Renal pelvis (tissue), 4 donors: Measurements from ENCODE around the gene ADAM15. TPM values are rescaled to one million over a fixed set of nuclear protein-coding genes. Genes with fewer than 3 reads are reported as not detected.
A peak's percentile ranks its signal among the peaks of the same experiment; 100 is the strongest.

Experiments
- DNase-seq: peaks from one replicate; pipeline ENCODE4 v3.0.0-alpha.2; 2013
- polyA plus RNA-seq, 3 donors: library from polyadenylated mRNA; unstranded; fragments of 120-200 nt; gene quantifications; one replicate each; pipeline ENCODE4 v1.2.1, GENCODE V29; 2013; ENCODE audit not compliant: insufficient read length in 3 of 3

The ADAM15 gene
- polyA plus RNA-seq, 3 donors, result 57.5 to 62.8 (median 58.0) TPM

DNA sequence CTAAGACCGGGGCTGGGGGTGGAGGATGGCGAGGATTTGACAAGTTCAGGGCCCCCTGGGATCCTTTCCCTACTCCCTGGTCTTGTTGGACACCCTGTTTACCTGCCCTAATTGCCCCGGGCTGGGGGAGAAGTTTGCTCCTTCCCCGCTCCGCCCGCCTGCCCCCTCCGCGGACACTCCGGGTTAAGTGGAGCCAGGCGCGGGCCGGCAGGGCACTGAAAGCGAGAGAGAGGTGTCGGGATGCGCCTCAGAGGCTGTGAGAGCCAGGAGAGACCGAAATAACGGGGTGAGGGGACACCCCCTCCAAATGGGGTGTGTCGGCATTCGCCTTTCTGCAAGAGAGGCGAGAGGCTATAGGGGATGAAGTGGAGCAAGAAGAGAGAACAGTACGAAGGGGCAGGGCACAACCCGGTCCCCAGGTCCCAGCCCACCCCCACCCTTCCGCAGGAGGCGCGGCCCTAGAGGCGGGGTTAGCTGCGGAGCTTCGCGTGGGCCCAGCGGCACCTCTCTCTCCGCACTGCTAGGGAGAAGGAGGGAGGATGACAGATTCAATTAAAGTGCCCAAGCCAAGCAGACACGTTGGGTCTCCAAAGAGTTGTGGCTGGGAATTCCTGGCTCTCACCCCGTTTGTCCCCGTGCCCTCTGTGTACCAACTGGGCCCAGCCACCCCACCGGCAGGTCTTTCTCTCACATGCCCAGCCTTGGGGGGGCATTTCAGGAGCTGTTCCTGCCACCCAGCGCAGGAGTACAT, 31.4 kb downstream of the ADAM15 start:
- no peak for DNase-seq

DNA sequence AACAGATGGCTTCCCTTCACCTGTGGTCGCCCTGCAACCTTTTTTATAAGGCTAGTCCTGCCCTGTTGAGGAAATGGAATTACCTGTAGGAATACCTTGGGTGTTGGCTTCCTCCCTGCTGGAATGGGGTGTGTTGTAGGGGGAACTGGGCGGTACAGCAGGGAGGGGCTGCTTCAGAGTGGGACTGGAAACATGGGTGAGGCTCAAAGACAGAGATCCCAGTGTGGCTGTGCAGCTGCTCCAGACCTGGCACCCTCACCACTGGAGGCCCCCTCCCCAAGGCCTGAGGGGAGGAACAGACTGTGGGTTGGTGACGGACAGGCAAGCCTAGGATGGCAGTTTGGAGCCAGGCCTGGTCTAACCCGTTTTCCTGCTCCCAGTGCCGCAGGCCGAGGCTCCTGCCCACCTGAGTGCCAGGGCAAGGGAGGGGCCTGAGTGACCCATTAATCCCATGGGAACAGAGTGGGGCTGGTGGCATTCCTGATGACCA, 32.0 kb downstream of the ADAM15 start:
- DNase-seq, result no peak

GRCh38 chr1:155083865-155084721, 33.0 kb downstream of the ADAM15 start:
- no peak for DNase-seq

- peak; percentile 98 for DNase-seq
These were observed 33.8 kb downstream of the ADAM15 start for GRCh38 chr1:155084722-155085503.

DNA sequence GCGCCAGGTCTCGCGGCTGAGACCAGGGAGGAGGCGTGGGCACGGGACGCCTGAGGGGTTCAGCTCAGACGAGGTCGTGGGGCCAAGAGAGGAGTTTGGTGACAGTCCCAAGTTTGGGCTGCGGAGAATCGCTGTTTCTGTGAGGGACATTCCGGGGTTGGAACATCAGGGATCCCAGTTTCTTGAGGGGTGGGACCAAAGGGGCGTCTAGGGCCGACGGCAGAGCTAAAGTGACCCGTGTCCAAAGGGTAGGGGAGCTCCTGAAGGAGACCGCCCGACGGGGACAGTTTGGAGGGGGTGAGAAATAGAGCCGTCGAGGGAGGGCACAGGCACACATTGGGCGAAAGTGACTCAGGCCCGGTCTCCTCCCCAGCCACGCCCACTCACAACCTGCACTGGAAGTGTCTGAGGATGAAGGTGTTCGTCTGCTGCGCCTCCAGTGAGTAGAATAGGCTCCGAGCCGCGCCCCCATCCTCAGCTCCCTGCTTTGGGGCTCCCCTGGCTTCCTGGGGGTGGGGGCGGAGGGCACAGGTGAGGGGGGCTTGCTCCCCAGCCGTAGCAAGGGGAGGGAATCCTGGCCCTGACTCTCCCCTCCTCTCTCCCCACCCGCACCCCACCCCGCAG, 34.5 kb downstream of the ADAM15 start:
- no peak for DNase-seq

- no peak for DNase-seq
These were observed 35.1 kb downstream of the ADAM15 start for GRCh38 chr1:155086128-155086741.

DNA sequence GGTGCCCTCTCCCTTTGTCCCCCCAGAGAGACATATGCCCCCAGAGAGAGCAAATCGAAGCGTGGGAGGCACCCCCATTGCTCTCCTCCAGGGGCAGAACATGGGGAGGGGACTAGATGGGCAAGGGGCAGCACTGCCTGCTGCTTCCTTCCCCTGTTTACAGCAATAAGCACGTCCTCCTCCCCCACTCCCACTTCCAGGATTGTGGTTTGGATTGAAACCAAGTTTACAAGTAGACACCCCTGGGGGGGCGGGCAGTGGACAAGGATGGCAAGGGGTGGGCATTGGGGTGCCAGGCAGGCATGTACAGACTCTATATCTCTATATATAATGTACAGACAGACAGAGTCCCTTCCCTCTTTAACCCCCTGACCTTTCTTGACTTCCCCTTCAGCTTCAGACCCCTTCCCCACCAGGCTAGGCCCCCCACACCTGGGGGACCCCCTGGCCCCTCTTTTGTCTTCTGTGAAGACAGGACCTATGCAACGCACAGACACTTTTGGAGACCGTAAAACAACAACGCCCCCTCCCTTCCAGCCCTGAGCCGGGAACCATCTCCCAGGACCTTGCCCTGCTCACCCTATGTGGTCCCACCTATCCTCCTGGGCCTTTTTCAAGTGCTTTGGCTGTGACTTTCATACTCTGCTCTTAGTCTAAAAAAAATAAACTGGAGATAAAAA, 35.9 kb downstream of the ADAM15 start:
- no peak for DNase-seq

DNA sequence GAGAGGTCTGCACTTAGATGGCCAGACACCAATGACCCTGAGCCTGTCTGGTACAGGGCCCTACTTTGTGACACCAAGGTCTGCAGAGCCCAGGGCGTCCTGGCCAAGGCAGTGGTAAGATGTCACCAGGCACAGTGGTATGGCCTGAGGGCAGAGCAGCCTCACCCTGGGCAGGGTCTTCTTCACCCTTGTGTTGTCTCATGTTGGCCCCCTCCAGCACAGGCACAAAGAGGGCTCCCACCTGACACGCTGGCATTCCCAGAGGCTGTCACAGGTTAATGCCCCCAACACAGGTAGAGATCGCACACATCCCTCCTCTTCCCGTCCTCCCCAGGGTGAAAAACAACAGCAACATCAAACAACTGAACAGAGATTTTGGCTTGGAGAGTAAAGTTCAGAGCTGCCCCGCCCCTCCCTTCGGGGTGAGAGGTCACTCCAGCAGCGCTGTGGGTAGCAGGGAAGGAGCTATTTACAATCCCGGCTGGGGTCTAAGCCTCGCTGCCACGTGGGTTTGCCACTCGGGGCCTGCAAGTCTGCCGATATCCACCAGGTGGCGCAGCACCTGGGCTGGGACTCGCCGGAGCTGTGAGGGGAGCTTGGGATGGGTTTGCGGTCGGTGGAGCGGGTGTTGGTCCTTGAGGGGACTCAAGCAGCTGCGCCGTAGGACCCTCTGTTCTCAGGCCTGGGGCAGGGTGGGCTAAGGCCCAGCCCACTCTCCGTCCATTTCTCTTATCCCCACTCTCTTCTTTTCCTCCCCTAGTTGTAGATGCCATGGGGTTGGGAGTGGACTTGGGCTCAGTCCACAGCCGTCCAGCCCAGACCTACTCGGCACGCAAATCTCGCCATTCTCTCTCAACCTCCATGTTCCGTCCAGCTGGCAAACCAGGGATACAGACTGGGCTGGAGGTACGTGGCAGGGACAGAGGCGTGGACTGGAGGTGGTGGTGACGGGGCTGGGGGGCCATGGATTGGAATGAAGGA, 40.2 kb downstream of the ADAM15 start:
- DNase-seq, result no peak

- DNase-seq, result no peak
These were observed 41.0 kb downstream of the ADAM15 start for GRCh38 chr1:155092131-155092530.

GRCh38 chr1:155092641-155093040, 41.5 kb downstream of the ADAM15 start:
- no peak for DNase-seq

DNA sequence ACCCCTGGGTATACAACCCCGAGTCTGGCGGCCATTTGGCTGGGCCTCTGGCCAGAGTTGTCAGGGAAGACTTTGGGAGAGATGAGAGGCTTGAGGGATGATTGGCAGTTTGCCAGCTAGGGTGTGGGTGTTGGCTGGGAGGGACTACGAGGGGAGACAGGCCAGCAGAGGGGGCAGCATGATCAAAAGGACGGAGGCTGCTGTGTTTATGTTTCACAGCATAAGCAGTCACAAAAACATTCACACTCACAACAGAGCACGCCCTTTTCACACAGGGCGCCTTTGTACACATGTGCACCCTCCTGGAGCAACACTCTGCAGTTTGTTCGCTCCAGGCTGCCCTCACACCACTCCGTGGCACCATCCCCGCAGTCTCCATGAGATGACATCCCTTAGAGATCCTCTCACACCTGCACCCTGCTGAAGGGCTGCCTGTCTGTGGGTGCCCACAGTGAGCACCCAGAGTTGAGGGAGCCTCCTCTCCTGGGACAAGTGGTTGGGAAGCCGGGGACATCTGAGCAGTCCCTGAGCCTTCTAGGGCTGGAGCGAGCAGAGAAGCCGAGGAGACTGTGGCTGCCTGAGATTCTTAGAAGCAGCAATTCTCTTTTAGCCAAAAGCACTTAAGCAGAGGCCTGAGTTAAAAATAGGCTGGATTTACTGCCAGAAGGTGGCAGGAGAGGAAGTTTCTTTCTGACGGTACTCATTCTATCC, 43.0 kb downstream of the ADAM15 start:
- DNase-seq, result no peak

- DNase-seq, result no peak
These were observed 43.5 kb downstream of the ADAM15 start for GRCh38 chr1:155094622-155094948.

- no peak for DNase-seq
These were observed 48.2 kb downstream of the ADAM15 start for GRCh38 chr1:155099331-155099730.

DNA sequence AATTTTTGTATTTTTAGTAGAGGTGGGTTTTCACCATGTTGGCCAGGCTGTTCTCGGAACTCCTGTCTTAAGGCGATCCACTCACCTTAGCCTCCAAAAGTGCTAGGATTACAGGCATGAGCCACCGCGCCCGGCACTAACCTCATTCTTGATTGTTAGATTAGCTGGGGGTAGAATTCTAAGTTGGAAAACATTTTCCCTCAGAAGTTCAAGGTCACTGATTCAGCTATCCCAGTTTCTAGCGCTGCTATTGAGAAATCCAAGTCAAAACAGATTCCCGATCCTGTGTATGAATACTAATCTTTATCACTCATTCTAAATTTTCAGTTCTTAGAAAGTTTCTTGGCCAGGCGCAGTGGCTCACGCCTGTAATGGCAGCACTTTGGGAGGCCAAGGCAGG, 52.2 kb downstream of the ADAM15 start:
- DNase-seq, result no peak

DNA sequence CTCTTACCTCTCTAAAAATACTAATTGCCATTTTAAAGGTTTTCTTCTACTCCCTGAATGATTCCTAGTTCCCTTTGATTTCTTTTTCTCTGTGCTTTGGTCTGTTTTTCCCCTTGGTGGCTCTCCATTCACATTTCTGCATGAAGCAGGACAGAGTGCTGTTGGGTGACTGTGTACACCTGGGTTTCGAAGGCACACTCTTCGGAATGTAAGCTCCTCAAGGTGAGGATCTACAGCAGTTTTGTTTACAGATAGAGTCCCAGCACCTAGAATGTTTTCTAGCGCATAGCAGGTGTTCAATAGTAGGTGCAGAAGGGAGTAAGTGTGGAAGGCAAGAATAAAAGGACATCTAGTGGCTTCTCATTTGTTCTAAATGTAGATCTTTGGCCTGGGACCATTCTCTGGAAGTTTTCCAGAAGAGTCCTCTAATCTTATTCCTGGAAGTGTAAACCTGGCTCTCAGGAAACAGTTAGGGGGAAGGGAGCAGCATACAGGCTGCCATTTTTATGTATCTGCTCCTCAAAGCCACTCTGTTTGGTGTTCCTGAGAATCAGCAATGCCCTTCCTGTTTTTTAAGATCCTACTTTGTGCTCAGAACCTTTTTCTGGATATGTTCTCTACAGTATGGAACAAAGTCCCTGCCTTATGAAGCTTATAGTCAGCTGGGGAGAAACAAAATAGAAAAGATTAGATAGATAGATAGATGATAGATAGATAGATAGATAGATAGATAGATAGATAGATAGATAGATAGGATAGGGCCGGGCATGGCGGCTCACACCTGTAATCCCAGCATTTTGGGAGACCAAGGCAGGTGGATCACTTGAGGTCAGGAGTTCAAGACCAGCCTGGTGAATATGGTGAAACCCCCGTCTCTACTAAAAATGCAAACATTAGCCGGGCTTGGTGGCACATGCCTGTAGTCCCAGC, 53.8 kb downstream of the ADAM15 start:
- DNase-seq, result no peak

DNA sequence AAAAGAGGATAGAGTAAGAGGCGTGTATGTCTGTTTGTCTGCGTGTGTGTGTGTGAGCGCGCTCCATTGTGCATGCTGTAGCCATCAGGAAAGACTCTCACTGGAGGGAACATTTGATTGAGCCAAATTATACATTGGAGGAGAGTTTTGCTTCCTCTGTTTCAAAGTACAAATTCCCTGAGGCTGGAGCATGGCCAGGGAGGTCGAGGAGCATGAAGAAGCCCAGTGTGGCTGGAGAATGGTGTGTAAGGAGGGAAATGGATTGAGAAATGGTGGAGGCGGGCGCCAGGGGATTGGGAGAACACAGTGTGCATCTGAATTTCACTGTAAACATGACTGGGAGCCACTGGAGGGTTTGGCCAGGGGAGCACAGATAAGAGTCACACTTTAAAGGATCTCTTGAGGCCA, 54.5 kb downstream of the ADAM15 start:
- no peak for DNase-seq

GRCh38 chr1:155106862-155107261, 55.7 kb downstream of the ADAM15 start:
- no peak for DNase-seq
